ENCODE measurements around the gene D2HGDH.

DNA sequence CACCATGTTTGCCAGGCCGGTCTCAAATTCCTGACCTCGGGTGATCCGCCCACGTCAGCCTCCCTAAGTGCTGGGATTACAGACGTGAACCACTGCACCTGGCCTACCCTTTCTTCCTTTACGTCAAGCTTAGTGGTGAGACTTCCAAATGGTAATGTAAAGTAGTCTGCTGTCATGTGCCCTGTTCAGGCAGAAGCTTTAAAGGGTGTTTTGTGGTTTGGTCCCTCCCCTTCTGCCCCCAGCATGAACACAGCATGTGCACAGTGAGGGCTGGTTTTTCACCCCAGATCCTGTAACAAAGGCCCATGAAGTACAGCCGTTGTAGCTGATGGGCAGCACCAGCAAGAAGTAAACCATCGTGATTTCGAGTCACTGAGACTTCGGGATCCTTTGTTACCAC, 45.1 kb upstream of the D2HGDH start:
- TF ChIP-seq EZH2 (IDR thresholded peaks at IDR 0.05) (no peak), FOXP2 (optimal IDR thresholded peaks at IDR 0.05; ENCODE audit: control extremely low read depth, extremely low read length, insufficient read depth) (no peak)
